ENCODE results near the gene PIKFYVE. TPM values are rescaled to one million over a fixed set of nuclear protein-coding genes. Genes with fewer than 3 reads are reported as not detected.
"Not testable (repeated sequence)": the region's sequence is repeated elsewhere in the genome, so short reads cannot be mapped to it uniquely, and the experiment has no call there.

PIKFYVE gene
- polyA plus RNA-seq, 1 donor from 2014 or later = 15.5 TPM

DNA sequence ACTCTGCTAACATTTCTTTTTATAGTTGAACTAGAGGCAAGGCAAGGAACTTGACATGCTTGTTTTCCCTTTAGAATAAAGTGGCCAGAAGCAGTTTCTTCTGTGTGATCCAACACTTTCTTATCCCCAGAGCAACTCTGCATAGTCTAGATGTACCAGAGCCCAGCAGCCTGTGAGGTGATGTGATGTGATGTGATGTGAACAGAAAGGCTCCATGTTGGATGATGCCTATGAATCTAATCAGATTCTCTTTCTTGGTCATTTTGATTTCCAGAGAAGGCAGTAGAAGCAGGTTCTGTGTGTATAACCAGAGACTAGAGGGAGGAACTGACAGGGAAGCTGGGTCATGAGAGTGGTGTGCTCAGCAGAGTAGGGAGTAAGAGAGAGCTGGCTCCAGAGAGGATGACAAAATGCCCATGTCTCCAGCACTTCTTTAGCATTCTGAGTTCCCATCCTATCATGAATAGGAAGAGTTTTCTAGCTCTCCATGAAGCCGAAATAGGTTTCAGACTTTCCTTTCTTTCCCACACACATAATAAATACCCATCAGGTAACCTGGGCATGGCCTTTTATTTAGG lies 109.5 kb downstream of the PIKFYVE start:
- Mint-ChIP-seq H3K9me3 (no peaks in the 10 kb centered on the region), H3K27me3 (peaks cover 7% of the 10 kb centered on the region), H3K4me3 (no peak overlapping the region), H3K4me1 (peaks cover 3 to 4% (median 4%) of the 10 kb centered on the region in 3 donors), H3K27ac (no peak overlapping the region), H3K36me3 (no peaks in the 10 kb centered on the region)

DNA sequence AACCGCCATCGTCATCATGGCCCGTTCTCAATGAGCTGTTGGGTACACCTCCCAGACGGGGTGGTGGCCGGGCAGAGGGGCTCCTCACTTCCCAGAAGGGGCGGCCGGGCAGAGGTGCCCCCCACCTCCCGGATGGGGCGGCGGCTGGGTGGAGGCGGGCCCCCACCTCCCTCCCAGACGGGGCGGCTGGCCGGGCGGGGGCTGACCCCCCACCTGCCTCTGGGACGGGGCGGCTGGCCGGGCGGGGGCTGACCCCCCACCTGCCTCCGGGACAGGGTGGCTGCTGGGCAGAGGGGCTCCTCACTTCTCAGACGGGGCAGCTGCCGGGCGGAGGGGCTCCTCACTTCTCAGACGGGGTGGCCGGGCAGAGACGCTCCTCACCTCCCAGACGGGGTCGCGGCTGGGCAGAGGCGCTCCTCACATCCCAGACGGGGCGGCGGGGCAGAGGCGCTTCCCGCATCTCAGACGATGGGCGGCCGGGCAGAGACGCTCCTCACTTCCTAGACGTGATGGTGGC lies 111.3 kb downstream of the PIKFYVE start:
- not testable (repeated sequence) for H3K4me3 Mint-ChIP-seq, H3K9me3 Mint-ChIP-seq, H3K27ac Mint-ChIP-seq, H3K36me3 Mint-ChIP-seq, H3K4me1 Mint-ChIP-seq
- H3K27me3 Mint-ChIP-seq = peaks cover 10% of the 10 kb centered on the region

DNA sequence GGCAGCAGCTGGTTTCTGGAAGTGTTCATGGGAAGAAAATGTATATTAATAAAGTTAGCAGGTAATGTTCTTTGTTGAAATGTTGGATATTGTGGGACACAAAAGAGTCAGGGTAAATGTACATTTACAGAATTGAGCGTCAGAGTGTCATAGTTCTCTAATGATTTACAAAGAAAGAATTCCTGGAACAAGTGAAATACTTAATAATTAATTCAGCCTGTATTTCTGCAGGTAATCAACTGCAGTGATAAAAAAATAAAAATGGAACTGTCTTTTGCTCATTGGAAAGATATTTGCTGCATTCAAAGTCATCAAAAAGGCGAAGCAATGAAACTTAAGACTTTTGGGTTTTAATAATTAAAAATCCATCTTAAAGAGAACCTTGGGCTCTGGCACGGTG lies 113.1 kb downstream of the PIKFYVE start:
- Mint-ChIP-seq H3K4me1 (no peaks in the 10 kb centered on the region), H3K9me3 (no peaks in the 10 kb centered on the region), H3K27ac (no peak overlapping the region), H3K27me3 (peaks cover 18% of the 10 kb centered on the region), H3K4me3 (no peak overlapping the region), H3K36me3 (no peaks in the 10 kb centered on the region)

DNA sequence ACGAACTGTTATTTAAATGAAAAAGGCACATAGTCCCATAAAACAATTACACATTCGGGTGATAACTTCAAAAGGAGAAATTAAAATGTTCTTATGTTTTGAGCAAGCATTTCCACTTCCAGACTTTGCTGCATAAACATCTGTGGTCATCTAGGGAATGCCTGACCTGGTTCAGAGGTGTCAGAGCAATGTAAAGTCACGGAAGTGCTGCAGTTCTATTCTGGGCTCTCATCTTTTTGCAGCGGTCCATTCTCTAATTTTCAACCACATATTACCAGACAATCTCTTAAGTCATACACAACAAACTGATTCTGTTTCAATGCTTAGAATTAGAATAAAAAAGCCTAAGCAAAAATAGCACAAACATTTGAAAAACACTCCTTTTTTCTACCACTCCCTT lies 118.6 kb downstream of the PIKFYVE start:
- H3K27me3 Mint-ChIP-seq = peaks cover 21% of the 10 kb centered on the region
- no peaks in the 10 kb centered on the region for H3K4me1 Mint-ChIP-seq
- H3K27ac Mint-ChIP-seq = no peak overlapping the region
- H3K36me3 Mint-ChIP-seq = no peaks in the 10 kb centered on the region
- peaks cover 0 to 2% (median 0%) of the 10 kb centered on the region in 3 donors for H3K9me3 Mint-ChIP-seq
- H3K4me3 Mint-ChIP-seq = no peak overlapping the region

DNA sequence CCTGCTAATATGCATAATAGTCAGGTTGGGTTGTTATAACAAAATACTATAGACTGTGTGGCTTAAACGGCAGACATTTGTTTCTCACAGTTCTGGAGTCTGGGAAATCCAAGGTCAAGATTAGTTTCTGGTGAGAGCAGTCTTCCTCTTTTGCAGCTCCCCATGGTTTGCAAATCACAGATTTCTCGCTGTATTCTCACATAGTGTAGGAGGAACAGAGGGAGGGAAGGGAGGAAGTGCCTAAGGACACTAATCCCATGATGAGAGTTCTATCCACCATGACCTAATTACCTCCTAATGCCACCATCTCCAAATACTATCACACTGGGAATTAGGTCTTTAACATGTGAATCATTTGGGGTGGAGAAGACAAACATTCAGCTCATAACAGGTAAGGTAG lies 120.5 kb downstream of the PIKFYVE start:
- Mint-ChIP-seq H3K27ac (no peak overlapping the region), H3K36me3 (no peaks in the 10 kb centered on the region), H3K4me3 (no peak overlapping the region), H3K9me3 (peaks cover 0 to 2% (median 0%) of the 10 kb centered on the region in 3 donors), H3K4me1 (no peaks in the 10 kb centered on the region), H3K27me3 (peaks cover 19% of the 10 kb centered on the region)

DNA sequence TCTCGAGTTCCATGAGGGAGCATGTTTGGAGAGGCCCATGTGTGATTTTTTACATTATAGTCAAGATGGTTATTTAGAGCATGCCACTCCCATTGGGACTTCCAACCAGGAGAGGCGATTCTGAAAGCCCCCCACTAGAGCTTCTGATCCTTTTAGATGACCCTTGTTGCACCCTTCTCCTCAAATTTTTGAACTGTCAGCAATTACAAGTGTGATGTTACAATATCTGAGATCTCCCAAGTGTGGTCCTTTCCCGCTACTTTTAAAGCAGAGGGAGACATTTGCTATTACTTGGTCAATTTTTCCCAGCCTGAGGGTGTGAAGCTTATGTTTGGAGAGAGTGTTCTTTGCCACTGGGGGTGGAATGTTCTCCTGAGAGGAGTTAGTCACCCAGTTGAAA lies 123.9 kb downstream of the PIKFYVE start:
- Mint-ChIP-seq H3K9me3 (peaks cover 2 to 12% (median 5%) of the 10 kb centered on the region in 3 donors), H3K27me3 (peaks cover 8% of the 10 kb centered on the region), H3K36me3 (peaks cover 2% of the 10 kb centered on the region), H3K4me1 (no peaks in the 10 kb centered on the region), H3K4me3 (no peak overlapping the region), H3K27ac (no peak overlapping the region)

DNA sequence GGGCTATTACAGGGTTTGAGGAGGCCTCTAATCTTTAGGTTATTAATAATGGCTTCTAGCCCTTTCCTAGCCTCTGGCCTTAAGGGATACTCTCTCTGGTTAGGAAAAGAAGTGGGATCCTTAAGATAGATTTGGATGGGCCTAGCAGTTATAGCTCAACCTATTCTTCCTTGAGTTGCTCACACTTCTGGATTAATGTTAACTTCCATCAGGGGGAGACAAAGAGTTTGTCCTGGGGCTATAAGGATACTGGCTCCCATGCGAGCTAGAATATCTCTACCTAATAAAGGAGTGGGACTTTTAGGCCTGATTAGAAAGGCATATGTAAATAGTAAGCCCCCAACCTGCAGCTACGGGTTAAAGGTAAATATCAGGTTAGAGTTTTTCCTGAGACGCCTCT lies 126.2 kb downstream of the PIKFYVE start:
- Mint-ChIP-seq H3K27me3 (peaks cover 2% of the 10 kb centered on the region), H3K4me3 (no peak overlapping the region), H3K27ac (no peak overlapping the region), H3K9me3 (peaks cover 5 to 19% (median 13%) of the 10 kb centered on the region in 3 donors), H3K4me1 (no peaks in the 10 kb centered on the region), H3K36me3 (peaks cover 2% of the 10 kb centered on the region)

GRCh38 chr2:208396796-208397195 lies 130.7 kb downstream of the PIKFYVE start:
- H3K27ac Mint-ChIP-seq, H3K4me1 Mint-ChIP-seq, H3K4me3 Mint-ChIP-seq, H3K36me3 Mint-ChIP-seq, H3K27me3 Mint-ChIP-seq: not testable (repeated sequence)
- peaks cover 3 to 20% (median 11%) of the 10 kb centered on the region in 3 donors for H3K9me3 Mint-ChIP-seq

DNA sequence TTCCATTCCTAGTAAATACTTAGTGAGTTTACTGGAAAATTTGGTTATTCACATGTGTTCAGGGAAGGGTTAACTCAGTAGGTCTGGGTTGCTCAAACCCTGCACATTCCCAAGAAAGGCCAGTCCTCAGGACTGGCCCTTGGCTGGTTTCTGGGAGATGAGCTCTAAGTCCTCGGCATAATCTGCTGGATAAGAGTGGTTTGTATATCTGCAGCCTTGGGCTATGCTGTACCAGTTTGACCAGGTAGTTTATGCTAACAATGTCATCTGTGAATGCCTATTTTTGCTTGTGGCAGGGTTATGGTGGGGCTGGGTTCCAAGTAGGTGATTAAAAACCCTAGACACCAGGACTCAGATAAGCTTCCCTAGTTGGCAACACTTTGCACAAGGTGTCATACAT lies 133.1 kb downstream of the PIKFYVE start:
- Mint-ChIP-seq H3K4me1 (no peaks in the 10 kb centered on the region), H3K27me3 (peaks cover 5% of the 10 kb centered on the region)

GRCh38 chr2:208406474-208407451 lies 140.7 kb downstream of the PIKFYVE start, which contains the start of gene PTH2R:
Gene PTH2R (plus strand): TSS chr2:208406792. CDS start chr2:208407044, 252 bp downstream.
- Mint-ChIP-seq H3K4me1 (peaks cover 0 to 7% (median 0%) of the 10 kb centered on the region in 3 donors), H3K4me3 (peak within 1 kb of the TSS in 3 of 4 donors; percentile 22 to 64 (median 35)), H3K27me3 (peaks cover 44% of the 10 kb centered on the region), H3K9me3 (peaks cover 0 to 2% (median 0%) of the 10 kb centered on the region in 3 donors), H3K27ac (no peak within 1 kb of the TSS), H3K36me3 (no peaks in the 10 kb centered on the region)

More for the DNA sequence above, 133.1 kb downstream of the PIKFYVE start:
- Mint-ChIP-seq H3K9me3 (peaks cover 1 to 10% (median 8%) of the 10 kb centered on the region in 3 donors), H3K27ac (no peak overlapping the region), H3K36me3 (no peaks in the 10 kb centered on the region), H3K4me3 (no peak overlapping the region)

DNA sequence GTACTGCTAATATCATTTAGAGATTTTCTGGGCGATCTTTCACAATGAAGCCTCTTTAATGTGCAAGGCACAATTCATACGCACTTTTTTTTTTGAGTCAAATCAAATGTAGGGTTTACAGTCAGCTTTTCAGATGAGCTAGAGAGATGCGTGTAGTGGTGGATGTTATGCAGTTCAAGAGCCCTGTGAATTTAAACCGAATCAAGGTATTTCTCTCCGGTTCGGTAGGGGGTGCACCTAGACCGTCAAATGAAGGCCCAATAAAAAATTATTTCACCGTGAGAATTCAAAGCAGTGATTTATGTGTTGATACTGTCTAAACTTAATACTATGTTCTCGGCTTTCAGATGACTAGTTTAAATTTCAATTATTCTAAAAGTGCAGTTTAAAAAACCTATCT lies 141.6 kb downstream of the PIKFYVE start:
- H3K27ac Mint-ChIP-seq = no peak overlapping the region
- H3K27me3 Mint-ChIP-seq = peaks cover 42% of the 10 kb centered on the region
- peaks cover 0 to 2% (median 0%) of the 10 kb centered on the region in 3 donors for H3K9me3 Mint-ChIP-seq
- no peaks in the 10 kb centered on the region for H3K36me3 Mint-ChIP-seq
- peak overlapping the region in 1 of 4 donors; percentile 35 for H3K4me3 Mint-ChIP-seq
- H3K4me1 Mint-ChIP-seq = peaks cover 0 to 7% (median 0%) of the 10 kb centered on the region in 3 donors

Other genes starting within 250 kb of the PIKFYVE start
- gene PLEKHM3, start 240.7 kb upstream of the PIKFYVE start, polyA plus RNA-seq = 2.5 TPM
- not detected for gene CRYGD, start 141.7 kb upstream of the PIKFYVE start, polyA plus RNA-seq
- gene CRYGC, start 136.4 kb upstream of the PIKFYVE start, polyA plus RNA-seq = not detected
- gene CRYGB, start 120.1 kb upstream of the PIKFYVE start, polyA plus RNA-seq = not detected
- not detected for gene CRYGA, start 102.7 kb upstream of the PIKFYVE start, polyA plus RNA-seq
- not detected for gene C2orf80, start 76.2 kb upstream of the PIKFYVE start, polyA plus RNA-seq
- gene IDH1, start 11.2 kb upstream of the PIKFYVE start, polyA plus RNA-seq = 9.9 TPM
- gene PTH2R, start 140.5 kb downstream of the PIKFYVE start, polyA plus RNA-seq = 0.23 TPM